CD4-positive, alpha-beta T cell (primary cell): ENCODE results near the gene ZNF331. TPM values are rescaled to one million over a fixed set of nuclear protein-coding genes. Genes with fewer than 3 reads are reported as not detected.
"Not testable (repeated sequence)": the region's sequence is repeated elsewhere in the genome, so short reads cannot be mapped to it uniquely, and the experiment has no call there.

ENCODE experiments used
- ATAC-seq: fragments of 200-7000 bp; cut with Tn5 transposase; one replicate; pipeline ENCODE4 v1.10.0; 2022; ENCODE audit warnings: mild to moderate bottlenecking; ENCODE audit not compliant: poor library complexity
- CTCF ChIA-PET: fragments of 350-600 bp; sonication (Branson Sonifier 250); formaldehyde crosslinking; loops from one replicate; lab custom pipeline; 2021; ENCODE audit warnings: antibody characterized with exemption, inconsistent platforms; lab: Charles Lee
- POLR2A ChIA-PET: fragments of 350-600 bp; sonication (Branson Sonifier 250); formaldehyde crosslinking; loops from one replicate; lab custom pipeline; 2021; ENCODE audit warnings: antibody characterized with exemption, inconsistent platforms; lab: Charles Lee
- DNase-seq, 14 experiments: peaks; one replicate each; pipeline ENCODE4 v3.0.0-alpha.2; 2013 to 2020; ENCODE audit warnings: mixed read lengths in 2 of 14
- H3K27ac ChIP-seq, 2 donors: one replicate each; pipeline versions ENCODE4 v1.5.1 to v1.7.0; 2013; ENCODE audit warnings: low read length in 2 of 2, low read depth in 1 of 2, mild to moderate bottlenecking in 1 of 2
- H3K27me3 ChIP-seq, 2 experiments: 1 replicate in 1 of 2; 2 replicates in 1 of 2; pipeline versions ENCODE4 v1.6.1 to v1.7.0; 2013; ENCODE audit warnings: low read length in 2 of 2, control low read depth in 1 of 2, mild to moderate bottlenecking in 1 of 2, moderate library complexity in 1 of 2; ENCODE audit not compliant: insufficient read depth in 2 of 2, control insufficient read depth in 1 of 2
- H3K36me3 ChIP-seq: one replicate; pipeline ENCODE4 v1.6.1; 2013; ENCODE audit warnings: low read length, control low read depth; ENCODE audit not compliant: insufficient read depth
- H3K4me1 ChIP-seq: one replicate; pipeline ENCODE4 v1.6.1; 2013; ENCODE audit warnings: low read length, control low read depth; ENCODE audit not compliant: insufficient read depth
- H3K4me3 ChIP-seq: one replicate; pipeline ENCODE4 v1.5.1; 2013; ENCODE audit warnings: mild to moderate bottlenecking, low read length, moderate library complexity
- H3K9me3 ChIP-seq, 2 experiments: 1 replicate in 1 of 2; 2 replicates in 1 of 2; pipeline versions ENCODE4 v1.6.1 to v1.7.0; 2013; ENCODE audit warnings: low read length in 2 of 2, mild to moderate bottlenecking in 2 of 2, control low read depth in 1 of 2, moderate library complexity in 1 of 2; ENCODE audit not compliant: control insufficient read depth in 1 of 2, insufficient read depth in 1 of 2
- H3K27ac Mint-ChIP-seq: one replicate; pipeline ENCODE4 v1.8.0; 2020; ENCODE audit warnings: mixed read lengths
- H3K27me3 Mint-ChIP-seq: one replicate; pipeline ENCODE4 v1.8.0; 2021; ENCODE audit warnings: mixed read lengths
- H3K36me3 Mint-ChIP-seq: one replicate; pipeline ENCODE4 v1.8.0; 2021; ENCODE audit warnings: low read depth, mixed read lengths
- H3K4me1 Mint-ChIP-seq: one replicate; pipeline ENCODE4 v1.8.0; 2021; ENCODE audit warnings: low read depth, mixed read lengths
- H3K4me3 Mint-ChIP-seq: one replicate; pipeline ENCODE4 v1.8.0; 2020; ENCODE audit warnings: mild to moderate bottlenecking, mixed read lengths
- H3K9me3 Mint-ChIP-seq: one replicate; pipeline ENCODE4 v1.8.0; 2020; ENCODE audit warnings: mixed read lengths
- CTCF ChIP-seq: fragments of 200-600 bp; IDR thresholded peaks from one replicate; pipeline ENCODE4 v1.8.0; 2022; ENCODE audit warnings: antibody characterized with exemption, mild to moderate bottlenecking
- intact Hi-C, 2 experiments: fragments of 100-400 bp; cut with DNase I in 1 of 2; cut with micrococcal nuclease in 1 of 2; formaldehyde crosslinking; loops; one replicate each; pipeline versions ENCODE4 v1.15.1 to v1.9.0; 2023 to 2025; cut with DNase I, micrococcal nuclease
- polyA plus RNA-seq, 2 donors: library from polyadenylated mRNA; unstranded; fragments of 120-200 nt; gene quantifications; one replicate each; pipeline ENCODE4 v1.2.1, GENCODE V29; 2013
- total RNA-seq, 174 experiments: library from RNA in 2 of 174; stranded (reverse) in 2 of 174; gene quantifications; one replicate each; pipeline ENCODE4 v1.2.3 and lab custom pipeline; 2021 to 2026

The ZNF331 gene
- total RNA-seq = 100 to 1,000 TPM; 428 to 437 TPM
- 14.0 TPM for polyA plus RNA-seq (2013, experiment 1 of 2)
- 27.0 TPM for polyA plus RNA-seq (2013, experiment 2 of 2)
- 20.9 to 841 (median 52.0) reads per million in 172 experiments for total RNA-seq (lab: John Stamatoyannopoulos, UW)

GRCh38 chr19:53537521-53538377 is at the start of gene ZNF331:
Gene ZNF331 (plus strand): TSS chr19:53538145. CDS start chr19:53569377, 31,232 bp downstream.
- POLR2A ChIA-PET = interaction anchor here (1.4 to 2.5 kb wide), 2 partner anchors 17 kb away, joined by 7 to 21 read pairs; no protein-coding TSS in a partner anchor
- no peak for TF ChIP-seq CTCF
- DNase-seq (peak; percentile 77 to 97 (median 88)), ATAC-seq (peak; percentile 74)
- peaks cover 21% of the 10 kb centered on the region for H3K4me1 ChIP-seq
- peak within 1 kb of the TSS; percentile 91 for H3K4me3 ChIP-seq
- peaks cover 44% of the 10 kb centered on the region for H3K4me1 Mint-ChIP-seq
- H3K27ac ChIP-seq = peak within 1 kb of the TSS; percentile 89 to 95
- peaks cover 0 to 37% of the 10 kb centered on the region in 2 experiments for H3K9me3 ChIP-seq
- peaks cover 87% of the 10 kb centered on the region for H3K36me3 Mint-ChIP-seq
- peaks cover 9% of the 10 kb centered on the region for H3K27me3 Mint-ChIP-seq
- H3K9me3 Mint-ChIP-seq = no peaks in the 10 kb centered on the region
- intact Hi-C loops = loop anchor here (1.0 to 5.0 kb wide), 3 partner anchors 17 to 655 kb away; partner anchors contain the start of gene TSEN34 (in 1 of the 2)
- peak within 1 kb of the TSS; percentile 98 for H3K27ac Mint-ChIP-seq
- CTCF ChIA-PET = interaction anchor here (1.7 kb wide), 1 partner anchor 17 kb away, joined by 5 read pairs; no protein-coding TSS in a partner anchor
- H3K4me3 Mint-ChIP-seq = peak within 1 kb of the TSS; percentile 98
- no peaks in the 10 kb centered on the region for H3K27me3 ChIP-seq
- H3K36me3 ChIP-seq = peaks cover 27% of the 10 kb centered on the region

- ChIA-PET CTCF (no interaction called here), POLR2A (no interaction called here)
- Histone ChIP-seq H3K27me3 (no peaks in the 10 kb centered on the region), H3K36me3 (peaks cover 33% of the 10 kb centered on the region), H3K9me3 (peaks cover 50 to 95% of the 10 kb centered on the region in 2 experiments), H3K27ac (no peak overlapping the region), H3K4me3 (no peak overlapping the region), H3K4me1 (no peaks in the 10 kb centered on the region)
- intact Hi-C loops = no loop called here
- peaks cover 86% of the 10 kb centered on the region for H3K36me3 Mint-ChIP-seq
- DNase-seq (no peak), ATAC-seq (no peak)
- H3K27ac Mint-ChIP-seq = no peak overlapping the region
- H3K27me3 Mint-ChIP-seq = no peaks in the 10 kb centered on the region
- no peak overlapping the region for H3K4me3 Mint-ChIP-seq
- no peaks in the 10 kb centered on the region for H3K4me1 Mint-ChIP-seq
- peaks cover 20% of the 10 kb centered on the region for H3K9me3 Mint-ChIP-seq
- no peak for TF ChIP-seq CTCF
Observed at GRCh38 chr19:53492153-53492552, 45.8 kb upstream of the ZNF331 start.

GRCh38 chr19:53497311-53498023 is 40.5 kb upstream of the ZNF331 start:
- H3K4me3 ChIP-seq, H3K4me3 Mint-ChIP-seq, H3K4me1 ChIP-seq, POLR2A ChIA-PET, DNase-seq, H3K27ac ChIP-seq, intact Hi-C loops, H3K27ac Mint-ChIP-seq, H3K27me3 ChIP-seq, CTCF ChIA-PET, H3K4me1 Mint-ChIP-seq, ATAC-seq, H3K36me3 ChIP-seq: not testable (repeated sequence)
- Mint-ChIP-seq H3K27me3 (peaks cover 10% of the 10 kb centered on the region), H3K36me3 (peaks cover 49% of the 10 kb centered on the region), H3K9me3 (peaks cover 11% of the 10 kb centered on the region)
- H3K9me3 ChIP-seq = peaks cover 44 to 52% of the 10 kb centered on the region in 2 experiments

- Mint-ChIP-seq H3K27me3 (peaks cover 14% of the 10 kb centered on the region), H3K36me3 (peaks cover 44% of the 10 kb centered on the region)
- POLR2A ChIA-PET, DNase-seq, intact Hi-C loops, H3K4me1 ChIP-seq, H3K4me3 ChIP-seq, H3K4me3 Mint-ChIP-seq, ATAC-seq, H3K27ac ChIP-seq, H3K27ac Mint-ChIP-seq, H3K36me3 ChIP-seq, H3K4me1 Mint-ChIP-seq, H3K9me3 Mint-ChIP-seq, H3K27me3 ChIP-seq, CTCF ChIA-PET: not testable (repeated sequence)
- peaks cover 44 to 46% of the 10 kb centered on the region in 2 experiments for H3K9me3 ChIP-seq
Observed at GRCh38 chr19:53498024-53498395, 39.9 kb upstream of the ZNF331 start.

GRCh38 chr19:53503151-53503550 is 34.8 kb upstream of the ZNF331 start:
- H3K9me3 Mint-ChIP-seq, H3K4me1 Mint-ChIP-seq, H3K4me1 ChIP-seq, intact Hi-C loops, POLR2A ChIA-PET, H3K36me3 Mint-ChIP-seq, DNase-seq, H3K27me3 ChIP-seq, ATAC-seq, H3K36me3 ChIP-seq, CTCF ChIA-PET, H3K27ac Mint-ChIP-seq, H3K27ac ChIP-seq, H3K4me3 Mint-ChIP-seq, H3K4me3 ChIP-seq: not testable (repeated sequence)
- H3K27me3 Mint-ChIP-seq = peaks cover 36% of the 10 kb centered on the region
- H3K9me3 ChIP-seq = peaks cover 10 to 37% of the 10 kb centered on the region in 2 experiments
